Neural cell (in vitro differentiated cells): ENCODE measurements around the gene CH25H. TPM values are rescaled to one million over a fixed set of nuclear protein-coding genes. Genes with fewer than 3 reads are reported as not detected.
"Not testable (repeated sequence)": the region's sequence is repeated elsewhere in the genome, so short reads cannot be mapped to it uniquely, and the experiment has no call there.

Experiments
- H2AFZ ChIP-seq: fragments of 200-600, 300-800 bp; sonication (generic), shearing (Covaris generic); 2 replicates; pipeline ENCODE4 v1.6.0; 2014; ENCODE audit warnings: low read depth, mild to moderate bottlenecking, antibody characterized with exemption, low read length, moderate library complexity
- H3F3A ChIP-seq: fragments of 200-600 bp; shearing (Covaris generic); 2 replicates; pipeline ENCODE4 v1.6.1; 2016; ENCODE audit warnings: mild to moderate bottlenecking, moderate library complexity, mixed read lengths, antibody characterized with exemption, low read length; ENCODE audit not compliant: insufficient read depth, poor library complexity, severe bottlenecking
- H3K27ac ChIP-seq: fragments of 200-600, 300-800 bp; sonication (generic), shearing (Covaris generic); 2 replicates; pipeline ENCODE4 v1.5.1; 2014; ENCODE audit warnings: mild to moderate bottlenecking, low read length, moderate library complexity
- H3K27me3 ChIP-seq: fragments of 300-800, 200-600 bp; sonication (generic), shearing (Covaris generic); 2 replicates; pipeline ENCODE4 v1.6.0; 2014; ENCODE audit warnings: mild to moderate bottlenecking, low read depth, low read length, moderate library complexity; ENCODE audit not compliant: insufficient read depth
- H3K36me3 ChIP-seq: fragments of 300-800, 200-600 bp; sonication (generic), shearing (Covaris generic); 2 replicates; pipeline ENCODE4 v1.5.1; 2014; ENCODE audit warnings: mild to moderate bottlenecking, antibody characterized with exemption, low read length, moderate library complexity; ENCODE audit not compliant: insufficient read depth
- H3K4me2 ChIP-seq: fragments of 300-800, 200-600 bp; sonication (generic), shearing (Covaris generic); 2 replicates; pipeline ENCODE4 v1.6.0; 2014; ENCODE audit warnings: mild to moderate bottlenecking, low read length
- H3K4me3 ChIP-seq: fragments of 300-800, 200-600 bp; sonication (generic), shearing (Covaris generic); 2 replicates; pipeline ENCODE4 v1.5.1; 2014; ENCODE audit warnings: mild to moderate bottlenecking, low read length, moderate library complexity
- H3K79me2 ChIP-seq: fragments of 200-600 bp; shearing (Covaris generic); replicated peaks from 2 replicates; pipeline ENCODE4 v1.6.0; 2014; ENCODE audit warnings: mild to moderate bottlenecking, low read length, moderate library complexity; ENCODE audit not compliant: insufficient read depth
- H3K9ac ChIP-seq: fragments of 300-800, 200-600 bp; sonication (generic), shearing (Covaris generic); 2 replicates; pipeline ENCODE4 v1.6.1; 2016; ENCODE audit warnings: mild to moderate bottlenecking, low read length, mixed read lengths
- H3K9me2 ChIP-seq: fragments of 200-600 bp; shearing (Covaris generic); 2 replicates; pipeline ENCODE4 v1.6.1; 2016; ENCODE audit warnings: mild to moderate bottlenecking, low read length, mixed read lengths; ENCODE audit not compliant: insufficient read depth
- H3K9me3 ChIP-seq: fragments of 200-600, 300-800 bp; sonication (generic), shearing (Covaris generic); 2 replicates; pipeline ENCODE4 v1.6.1; 2016; ENCODE audit warnings: mild to moderate bottlenecking, mixed run types, low read length, moderate library complexity, mixed read lengths
- H4K20me1 ChIP-seq: fragments of 200-600 bp; shearing (Covaris generic); 2 replicates; pipeline ENCODE4 v1.6.1; 2016; ENCODE audit warnings: mild to moderate bottlenecking, mixed run types; ENCODE audit not compliant: insufficient read depth
- CTCF ChIP-seq: fragments of 450-650 bp; IDR thresholded peaks from 2 replicates; pipeline ENCODE4 v1.5.1; 2014; ENCODE audit warnings: antibody characterized with exemption, mild to moderate bottlenecking, moderate library complexity; ENCODE audit not compliant: poor library complexity, severe bottlenecking
- EP300 ChIP-seq: fragments of 450-650 bp; conservative IDR thresholded peaks from 2 replicates; pipeline ENCODE4 v1.6.1; 2014; ENCODE audit warnings: antibody characterized with exemption, mild to moderate bottlenecking, moderate library complexity; ENCODE audit not compliant: poor library complexity, severe bottlenecking
- EZH2 ChIP-seq: fragments of 200-600, 300-800 bp; shearing (Covaris generic), sonication (generic); IDR thresholded peaks from 2 replicates; pipeline ENCODE4 v1.6.1; 2014; ENCODE audit warnings: antibody characterized with exemption, low read length, borderline replicate concordance, mild to moderate bottlenecking; ENCODE audit not compliant: insufficient read depth, poor library complexity, severe bottlenecking
- MXI1 ChIP-seq: fragments of 450-650 bp; conservative IDR thresholded peaks from 2 replicates; pipeline ENCODE4 v1.6.1; 2014; ENCODE audit warnings: antibody characterized with exemption, mild to moderate bottlenecking; ENCODE audit not compliant: poor library complexity, severe bottlenecking
- POLR2AphosphoS5 ChIP-seq: IDR thresholded peaks from 2 replicates; pipeline ENCODE4 v1.6.1; 2012
- RAD21 ChIP-seq: fragments of 450-650 bp; conservative IDR thresholded peaks from 2 replicates; pipeline ENCODE4 v1.6.1; 2014; ENCODE audit warnings: antibody characterized with exemption, mild to moderate bottlenecking, moderate library complexity
- REST ChIP-seq: IDR thresholded peaks from 2 replicates; pipeline ENCODE4 v1.6.1; 2012; ENCODE audit warnings: borderline replicate concordance
- SMC3 ChIP-seq: fragments of 450-650 bp; conservative IDR thresholded peaks from 2 replicates; pipeline ENCODE4 v1.6.1; 2014; ENCODE audit warnings: antibody characterized with exemption, mild to moderate bottlenecking, moderate library complexity; ENCODE audit not compliant: poor library complexity
- TAF1 ChIP-seq: IDR thresholded peaks from 2 replicates; pipeline ENCODE4 v1.6.1; 2012; ENCODE audit warnings: low read depth
- polyA plus RNA-seq: library from polyadenylated mRNA; depleted of rRNA; stranded (reverse); fragments of >200 nt; gene quantifications from 2 replicates; pipeline ENCODE4 v1.2.3, GENCODE V29; 2014

Gene CH25H
- polyA plus RNA-seq, 1 donor from 2014 or later, result 0.22 TPM

- peaks cover 4% of the 10 kb centered on the region for H3K9me3 ChIP-seq
- TF ChIP-seq CTCF (no peak), MXI1 (no peak), REST (no peak), TAF1 (no peak), RAD21 (no peak), SMC3 (no peak), EZH2 (no peak), POLR2AphosphoS5 (no peak)
- no peaks in the 10 kb centered on the region for H3K79me2 ChIP-seq
- peak overlapping the region; percentile 73 for H2AFZ ChIP-seq
- H3K36me3 ChIP-seq, result no peaks in the 10 kb centered on the region
- H3K27me3 ChIP-seq, result no peaks in the 10 kb centered on the region
- no peaks in the 10 kb centered on the region for H3K9me2 ChIP-seq
- peak overlapping the region; percentile 79 for H3K4me2 ChIP-seq
- H3K9ac ChIP-seq, result peak overlapping the region; percentile 70
- H3F3A ChIP-seq, result no peaks in the 10 kb centered on the region
- H4K20me1 ChIP-seq, result no peaks in the 10 kb centered on the region
- peak overlapping the region; percentile 95 for H3K4me3 ChIP-seq
- peak overlapping the region; percentile 61 for H3K27ac ChIP-seq
Measured at GRCh38 chr10:89250865-89251408, 43.8 kb upstream of the CH25H start.

- no peaks in the 10 kb centered on the region for H3F3A ChIP-seq
- peaks cover under 1% of the 10 kb centered on the region for H3K9me3 ChIP-seq
- H3K36me3 ChIP-seq, result no peaks in the 10 kb centered on the region
- H2AFZ ChIP-seq, result no peak overlapping the region
- H3K9ac ChIP-seq, result no peak overlapping the region
- no peak for TF ChIP-seq EZH2
- no peak for TF ChIP-seq CTCF
- no peak for TF ChIP-seq REST
- TF ChIP-seq MXI1, result no peak
- TF ChIP-seq RAD21, result no peak
- no peak for TF ChIP-seq TAF1
- no peak for TF ChIP-seq SMC3
- no peak for TF ChIP-seq POLR2AphosphoS5
- no peak for TF ChIP-seq EP300
- H3K79me2 ChIP-seq, result no peaks in the 10 kb centered on the region
- H3K27ac ChIP-seq, result no peak overlapping the region
- H3K9me2 ChIP-seq, result no peaks in the 10 kb centered on the region
- H3K4me3 ChIP-seq, result no peak overlapping the region
- no peaks in the 10 kb centered on the region for H3K27me3 ChIP-seq
- no peak overlapping the region for H3K4me2 ChIP-seq
- H4K20me1 ChIP-seq, result no peaks in the 10 kb centered on the region
Measured at GRCh38 chr10:89248990-89249389, 41.9 kb upstream of the CH25H start.

- not testable (repeated sequence) for H3K27ac ChIP-seq
Measured at GRCh38 chr10:89247623-89248022, 40.5 kb upstream of the CH25H start.

More at GRCh38 chr10:89247623-89248022, 40.5 kb upstream of the CH25H start:
- H3K4me3 ChIP-seq, H3K27me3 ChIP-seq, H3K36me3 ChIP-seq, H3K9me2 ChIP-seq, H3K9me3 ChIP-seq, H3K4me2 ChIP-seq, H3K79me2 ChIP-seq, H3K9ac ChIP-seq, H2AFZ ChIP-seq, H4K20me1 ChIP-seq, H3F3A ChIP-seq: not testable (repeated sequence)
